Measurements from ENCODE around the gene SPRR2E.
A peak's percentile ranks its signal among the peaks of the same experiment; 100 is the strongest.
"Not testable (repeated sequence)": the region's sequence is repeated elsewhere in the genome, so short reads cannot be mapped to it uniquely, and the experiment has no call there.

The SPRR2E gene

DNA sequence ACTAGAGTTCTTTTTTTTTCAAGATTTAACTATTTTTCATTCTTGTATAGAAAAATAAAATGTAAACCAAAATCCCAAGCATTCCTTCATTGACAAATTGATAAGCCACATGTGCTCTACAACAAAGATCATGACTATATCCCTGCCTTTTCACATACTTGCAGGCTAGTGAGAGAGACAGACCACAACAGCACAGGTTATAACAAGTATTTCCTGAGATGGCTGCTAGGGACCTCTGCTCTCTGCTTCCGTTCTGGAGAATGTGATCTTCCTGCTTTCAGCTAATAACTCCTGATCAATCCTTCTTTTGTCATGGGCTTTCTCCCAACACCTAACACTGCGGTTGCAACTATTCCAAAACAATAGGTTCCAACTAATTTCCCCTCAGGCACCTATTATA, 33.0 kb upstream of the SPRR2E start:
- H3K9me3 Mint-ChIP-seq, result peaks cover 23% of the 10 kb centered on the region
- H3K4me1 Mint-ChIP-seq, result peaks cover 10% of the 10 kb centered on the region
- TF ChIP-seq, protein P1, sequence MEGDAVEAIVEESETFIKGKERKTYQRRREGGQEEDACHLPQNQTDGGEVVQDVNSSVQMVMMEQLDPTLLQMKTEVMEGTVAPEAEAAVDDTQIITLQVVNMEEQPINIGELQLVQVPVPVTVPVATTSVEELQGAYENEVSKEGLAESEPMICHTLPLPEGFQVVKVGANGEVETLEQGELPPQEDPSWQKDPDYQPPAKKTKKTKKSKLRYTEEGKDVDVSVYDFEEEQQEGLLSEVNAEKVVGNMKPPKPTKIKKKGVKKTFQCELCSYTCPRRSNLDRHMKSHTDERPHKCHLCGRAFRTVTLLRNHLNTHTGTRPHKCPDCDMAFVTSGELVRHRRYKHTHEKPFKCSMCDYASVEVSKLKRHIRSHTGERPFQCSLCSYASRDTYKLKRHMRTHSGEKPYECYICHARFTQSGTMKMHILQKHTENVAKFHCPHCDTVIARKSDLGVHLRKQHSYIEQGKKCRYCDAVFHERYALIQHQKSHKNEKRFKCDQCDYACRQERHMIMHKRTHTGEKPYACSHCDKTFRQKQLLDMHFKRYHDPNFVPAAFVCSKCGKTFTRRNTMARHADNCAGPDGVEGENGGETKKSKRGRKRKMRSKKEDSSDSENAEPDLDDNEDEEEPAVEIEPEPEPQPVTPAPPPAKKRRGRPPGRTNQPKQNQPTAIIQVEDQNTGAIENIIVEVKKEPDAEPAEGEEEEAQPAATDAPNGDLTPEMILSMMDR (IDR thresholded peaks at IDR 0.05; ENCODE audit: unreplicated experiment in 3 of 3), result no peak
- H3K27me3 Mint-ChIP-seq (ENCODE audit: low read depth), result no peaks in the 10 kb centered on the region
- no peak overlapping the region for H3K4me3 Mint-ChIP-seq
- H3K36me3 Mint-ChIP-seq (ENCODE audit: low read depth), result no peaks in the 10 kb centered on the region
- H3K27ac Mint-ChIP-seq, result no peak overlapping the region

DNA sequence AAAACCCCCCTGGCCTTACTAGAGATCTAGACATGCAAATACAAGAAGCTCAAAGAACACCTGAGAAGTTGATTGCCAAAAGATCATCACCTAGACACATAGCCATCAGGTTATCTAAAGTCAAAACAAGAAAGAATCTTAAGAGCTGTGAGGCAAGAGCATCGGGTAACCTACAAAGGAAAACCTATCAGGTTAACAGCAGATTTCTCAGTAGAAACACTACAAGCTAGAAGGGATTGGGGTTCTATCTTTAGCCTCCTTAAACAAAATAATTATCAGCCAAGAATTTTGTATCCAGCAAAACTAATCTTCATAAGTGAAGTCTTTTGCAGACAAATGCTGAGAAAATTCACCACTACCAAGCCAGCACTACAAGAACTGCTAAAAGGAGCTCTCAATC, 31.2 kb upstream of the SPRR2E start:
- Mint-ChIP-seq H3K4me3 (no peak overlapping the region), H3K27me3 (ENCODE audit: low read depth) (no peaks in the 10 kb centered on the region), H3K36me3 (ENCODE audit: low read depth) (no peaks in the 10 kb centered on the region), H3K27ac (no peak overlapping the region), H3K9me3 (peaks cover 23% of the 10 kb centered on the region), H3K4me1 (peaks cover 10% of the 10 kb centered on the region)
- TF ChIP-seq, protein P1 (IDR thresholded peaks at IDR 0.05; ENCODE audit: unreplicated experiment in 3 of 3), result no peak

DNA sequence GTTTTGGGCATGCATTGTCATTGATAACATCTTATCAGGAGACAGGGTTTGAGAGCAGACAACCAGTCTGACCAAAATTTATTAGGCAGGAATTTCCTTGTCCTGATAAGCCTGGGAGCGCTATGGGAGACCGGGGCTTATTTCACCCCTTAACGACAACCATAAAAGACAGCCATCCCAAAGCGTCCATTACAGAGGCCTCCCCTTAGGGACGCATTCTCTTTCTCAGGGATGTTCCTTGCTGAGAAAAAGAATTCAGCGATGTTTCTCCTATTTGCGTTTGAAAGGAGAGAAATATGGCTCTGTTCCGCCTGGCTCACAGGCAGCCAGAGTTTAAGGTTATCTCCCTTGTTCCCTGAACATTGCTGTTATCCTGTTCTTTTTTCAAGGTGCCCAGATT, 29.5 kb upstream of the SPRR2E start:
- not testable (repeated sequence) for H3K4me1 Mint-ChIP-seq; H3K36me3 Mint-ChIP-seq (ENCODE audit: low read depth); H3K27me3 Mint-ChIP-seq (ENCODE audit: low read depth); H3K4me3 Mint-ChIP-seq
- peak overlapping the region in 1 of 3 experiments; percentile 99 for H3K27ac Mint-ChIP-seq
- H3K9me3 Mint-ChIP-seq, result peaks cover 23% of the 10 kb centered on the region

DNA sequence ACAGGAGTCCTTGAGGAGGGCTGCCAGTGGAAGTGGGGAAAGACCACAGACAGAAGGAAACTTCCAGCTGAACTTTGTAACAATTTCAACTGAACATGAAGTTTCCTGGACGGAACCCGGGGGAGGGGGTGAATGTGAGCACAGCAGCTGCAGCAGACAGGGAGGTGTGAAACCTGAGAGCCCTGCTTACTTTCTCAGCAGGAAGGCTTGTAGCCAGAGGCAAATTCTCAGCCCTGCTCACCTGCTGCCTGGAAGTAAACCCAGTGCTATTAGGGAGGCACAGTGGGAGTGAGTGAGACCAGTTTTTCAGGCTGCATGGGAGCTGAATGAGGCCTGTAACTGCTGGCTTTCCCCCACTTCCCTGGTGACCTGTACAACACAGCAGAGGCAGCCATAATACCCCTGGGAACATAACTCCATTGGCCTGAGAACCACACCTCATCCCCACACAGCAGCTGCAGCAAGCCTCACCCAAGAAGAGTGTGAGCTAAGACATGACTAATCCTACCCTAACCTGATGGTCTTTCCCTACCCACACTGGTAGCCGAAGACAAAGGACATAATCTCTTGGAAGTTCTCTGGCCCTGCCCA, 28.6 kb upstream of the SPRR2E start:
- Mint-ChIP-seq H3K4me3 (no peak overlapping the region), H3K36me3 (ENCODE audit: low read depth) (no peaks in the 10 kb centered on the region), H3K27me3 (ENCODE audit: low read depth) (no peaks in the 10 kb centered on the region), H3K4me1 (peaks cover 10% of the 10 kb centered on the region), H3K9me3 (peaks cover 23% of the 10 kb centered on the region), H3K27ac (peak overlapping the region; percentile 45 to 99 (median 88))
- TF ChIP-seq, protein P1 (IDR thresholded peaks at IDR 0.05; ENCODE audit: unreplicated experiment in 3 of 3), result no peak

DNA sequence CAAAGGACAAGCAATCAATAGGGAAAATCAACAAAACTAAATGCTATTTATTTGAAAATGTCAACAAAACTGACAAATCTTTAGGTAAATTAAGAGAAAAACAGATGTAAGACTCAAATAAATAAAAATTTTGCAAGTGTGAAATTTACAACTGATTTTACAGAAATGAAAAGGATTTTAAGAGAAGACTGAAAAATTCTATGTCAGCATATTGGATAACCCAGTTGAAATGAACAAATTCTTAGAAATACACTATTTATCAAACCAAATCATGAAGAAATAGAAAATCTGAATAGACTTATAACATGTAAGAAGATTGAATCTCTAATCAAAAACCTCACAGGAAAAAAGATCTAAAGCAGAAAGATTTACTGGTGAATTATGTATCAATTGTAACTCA, 26.6 kb upstream of the SPRR2E start:
- Mint-ChIP-seq H3K4me1 (peaks cover 10% of the 10 kb centered on the region), H3K9me3 (peaks cover 20% of the 10 kb centered on the region), H3K4me3 (no peak overlapping the region), H3K36me3 (ENCODE audit: low read depth) (no peaks in the 10 kb centered on the region), H3K27me3 (ENCODE audit: low read depth) (no peaks in the 10 kb centered on the region), H3K27ac (no peak overlapping the region)
- TF ChIP-seq, protein P1 (IDR thresholded peaks at IDR 0.05; ENCODE audit: unreplicated experiment in 3 of 3), result no peak

DNA sequence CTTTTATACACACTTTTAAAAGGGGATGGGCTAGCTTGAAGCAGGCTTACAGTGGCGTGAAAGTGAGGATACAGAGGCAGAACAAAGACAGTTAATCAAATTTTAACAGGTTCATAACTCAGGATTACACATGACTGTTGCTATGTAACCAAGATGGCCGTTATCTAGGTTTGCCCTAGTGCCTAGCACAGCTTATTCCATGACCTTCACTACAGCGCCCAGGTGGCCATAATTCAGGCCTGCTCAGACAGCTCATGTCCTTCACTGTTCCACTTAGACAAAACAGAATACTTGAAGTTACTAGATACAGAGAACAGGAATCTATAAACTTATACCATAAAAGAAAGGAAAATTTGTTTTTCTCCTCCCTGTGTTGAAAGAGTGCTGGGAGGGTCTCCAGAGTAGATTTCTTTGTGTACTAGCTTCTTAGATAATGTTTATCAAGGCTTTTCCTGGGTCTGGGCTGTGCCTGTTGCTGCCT, 25.2 kb upstream of the SPRR2E start:
- TF ChIP-seq, protein P1 (IDR thresholded peaks at IDR 0.05; ENCODE audit: unreplicated experiment in 3 of 3), result no peak
- H3K36me3 Mint-ChIP-seq (ENCODE audit: low read depth), result no peaks in the 10 kb centered on the region
- no peaks in the 10 kb centered on the region for H3K27me3 Mint-ChIP-seq (ENCODE audit: low read depth)
- no peak overlapping the region for H3K27ac Mint-ChIP-seq
- H3K4me1 Mint-ChIP-seq, result peaks cover 10% of the 10 kb centered on the region
- no peak overlapping the region for H3K4me3 Mint-ChIP-seq
- H3K9me3 Mint-ChIP-seq, result peaks cover 10% of the 10 kb centered on the region

DNA sequence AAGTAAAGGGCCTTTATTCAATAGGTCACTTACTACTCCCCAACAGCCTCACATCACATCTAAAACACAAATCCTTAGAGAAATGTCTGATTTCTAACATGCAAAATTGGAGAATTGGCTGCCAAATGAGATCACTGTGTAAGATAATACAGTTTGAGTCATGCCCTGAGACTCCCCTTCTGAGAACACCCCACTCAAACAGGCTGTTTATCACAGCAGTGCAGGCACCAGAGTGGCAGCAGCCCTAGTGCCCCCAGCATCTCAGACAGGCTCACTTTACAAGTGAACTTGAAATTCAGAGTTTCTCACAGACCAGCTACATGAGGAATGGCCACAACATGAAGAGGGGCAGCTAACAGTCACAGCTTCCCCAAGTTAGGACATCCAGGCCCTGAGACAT, 20.9 kb upstream of the SPRR2E start:
- not testable (repeated sequence) for H3K4me3 Mint-ChIP-seq; H3K27me3 Mint-ChIP-seq (ENCODE audit: low read depth)

More for the DNA sequence above, 20.9 kb upstream of the SPRR2E start:
- not testable (repeated sequence) for H3K4me1 Mint-ChIP-seq; H3K36me3 Mint-ChIP-seq (ENCODE audit: low read depth); H3K27ac Mint-ChIP-seq; H3K9me3 Mint-ChIP-seq

Data from nephron (organoid).